Measurements from ENCODE around the gene RERE.
"Not testable (repeated sequence)": the region's sequence is repeated elsewhere in the genome, so short reads cannot be mapped to it uniquely, and the experiment has no call there.

The RERE gene

GRCh38 chr1:8631163-8631562, 186.3 kb downstream of the RERE start:
- no peak for DNase-seq

DNA sequence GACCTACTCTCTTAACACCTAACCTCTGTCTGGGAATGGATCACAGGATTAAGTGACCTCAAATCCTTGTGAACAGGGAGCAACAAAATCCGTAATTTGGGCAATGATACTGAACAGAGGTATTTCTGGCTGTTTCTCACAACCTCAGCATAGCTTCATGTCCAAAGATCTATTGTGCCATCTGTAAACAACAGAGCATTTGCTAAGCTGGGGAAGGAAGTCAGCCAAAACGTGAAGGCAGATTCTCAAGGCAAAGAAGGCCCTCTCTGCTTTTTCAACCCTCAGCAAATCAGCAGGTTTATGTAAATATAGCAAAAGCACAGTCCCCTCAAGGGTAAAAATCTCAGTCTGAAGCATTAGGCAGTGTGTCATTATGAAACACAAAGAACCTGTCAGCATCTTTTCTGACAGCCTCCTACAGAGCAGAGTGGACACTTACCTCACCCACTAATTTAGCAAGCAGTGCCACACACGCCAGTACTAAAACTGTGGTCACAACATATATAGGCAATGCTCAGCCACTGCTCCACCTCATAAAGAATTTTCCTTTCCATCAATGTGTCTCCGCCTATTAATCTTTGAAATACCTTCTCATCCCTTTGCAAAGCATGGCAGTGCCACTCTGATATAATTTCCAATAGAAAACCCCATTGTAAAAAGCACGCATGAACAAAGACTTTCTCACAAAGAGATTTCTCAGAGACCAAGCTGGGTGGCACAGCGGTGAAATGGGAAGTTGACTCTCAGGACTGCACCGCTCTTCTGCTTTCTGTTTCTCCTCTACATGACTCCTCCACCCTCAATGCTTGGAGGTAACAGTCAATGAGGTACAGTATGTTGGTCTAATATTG, 188.0 kb downstream of the RERE start:
- no peak for DNase-seq

GRCh38 chr1:8628606-8629005, 188.8 kb downstream of the RERE start:
- DNase-seq, result no peak

- peak; percentile 73 for DNase-seq
Observed at GRCh38 chr1:8627728-8628127, 189.7 kb downstream of the RERE start.

- DNase-seq, result no peak
Observed at GRCh38 chr1:8625981-8626898, 191.2 kb downstream of the RERE start.

DNA sequence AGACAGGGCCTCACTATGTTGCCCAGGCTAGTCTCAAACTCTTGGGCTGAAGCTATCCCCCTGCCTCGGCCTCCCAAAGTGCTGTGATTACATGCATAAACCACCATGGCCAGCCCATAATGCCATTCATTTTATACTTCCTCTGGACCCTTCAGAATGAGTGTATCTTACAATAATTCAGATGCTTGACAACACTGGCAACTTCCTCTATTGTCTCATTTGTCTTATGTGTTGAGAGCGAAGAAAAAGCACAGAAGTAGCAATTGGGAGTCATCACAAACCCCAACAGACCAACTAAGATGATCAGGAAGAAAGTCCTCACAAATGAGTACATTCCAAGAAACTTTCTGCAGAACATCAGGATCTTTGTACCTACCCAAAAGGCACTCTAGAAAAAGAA, 191.9 kb downstream of the RERE start:
- DNase-seq, result no peak

GRCh38 chr1:8623651-8624192, 193.7 kb downstream of the RERE start:
- not testable (repeated sequence) for DNase-seq

- DNase-seq, result not testable (repeated sequence)
Observed at GRCh38 chr1:8621785-8622348, 195.6 kb downstream of the RERE start.

- DNase-seq, result not testable (repeated sequence)
Observed at GRCh38 chr1:8621034-8621582, 196.3 kb downstream of the RERE start.

GRCh38 chr1:8619917-8620502, 197.4 kb downstream of the RERE start:
- peak; percentile 57 for DNase-seq

DNA sequence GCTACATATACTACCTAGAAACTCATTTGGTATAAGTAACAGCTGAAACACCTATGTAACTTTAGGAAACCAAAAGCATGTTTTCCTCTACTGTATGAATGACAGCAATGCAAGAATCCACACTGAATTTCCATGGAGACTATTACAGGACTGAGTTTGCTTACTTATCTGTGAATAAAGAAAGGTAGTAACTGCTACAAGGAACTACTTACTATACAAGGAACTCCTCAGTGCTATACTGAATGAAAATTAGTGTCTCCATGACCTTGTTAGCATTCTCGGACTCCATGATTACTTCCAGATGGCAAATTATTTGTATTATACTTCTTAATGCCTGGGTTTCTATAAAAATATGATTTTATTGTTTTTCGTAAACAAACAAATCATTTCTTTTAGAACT, 198.0 kb downstream of the RERE start:
- DNase-seq, result not testable (repeated sequence)

DNA sequence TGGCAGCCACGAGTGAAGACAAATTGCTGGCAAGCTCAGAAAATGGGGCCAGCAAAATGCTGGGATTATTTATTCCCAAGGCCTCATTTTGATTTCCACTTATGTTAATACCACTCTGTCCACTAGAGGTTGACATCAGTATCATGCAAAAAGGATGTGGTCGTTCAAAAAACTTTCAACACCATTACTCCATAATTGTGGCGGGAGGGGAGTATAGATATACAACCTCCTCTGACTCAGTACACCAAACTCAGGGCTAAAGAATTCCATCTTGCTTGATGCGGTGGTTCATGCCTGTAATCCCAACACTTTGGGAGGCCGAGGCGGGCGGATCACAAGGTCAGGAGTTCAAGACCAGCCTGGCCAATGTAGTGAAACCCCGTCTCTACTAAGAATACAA, 200.6 kb downstream of the RERE start:
- DNase-seq, result not testable (repeated sequence)

DNA sequence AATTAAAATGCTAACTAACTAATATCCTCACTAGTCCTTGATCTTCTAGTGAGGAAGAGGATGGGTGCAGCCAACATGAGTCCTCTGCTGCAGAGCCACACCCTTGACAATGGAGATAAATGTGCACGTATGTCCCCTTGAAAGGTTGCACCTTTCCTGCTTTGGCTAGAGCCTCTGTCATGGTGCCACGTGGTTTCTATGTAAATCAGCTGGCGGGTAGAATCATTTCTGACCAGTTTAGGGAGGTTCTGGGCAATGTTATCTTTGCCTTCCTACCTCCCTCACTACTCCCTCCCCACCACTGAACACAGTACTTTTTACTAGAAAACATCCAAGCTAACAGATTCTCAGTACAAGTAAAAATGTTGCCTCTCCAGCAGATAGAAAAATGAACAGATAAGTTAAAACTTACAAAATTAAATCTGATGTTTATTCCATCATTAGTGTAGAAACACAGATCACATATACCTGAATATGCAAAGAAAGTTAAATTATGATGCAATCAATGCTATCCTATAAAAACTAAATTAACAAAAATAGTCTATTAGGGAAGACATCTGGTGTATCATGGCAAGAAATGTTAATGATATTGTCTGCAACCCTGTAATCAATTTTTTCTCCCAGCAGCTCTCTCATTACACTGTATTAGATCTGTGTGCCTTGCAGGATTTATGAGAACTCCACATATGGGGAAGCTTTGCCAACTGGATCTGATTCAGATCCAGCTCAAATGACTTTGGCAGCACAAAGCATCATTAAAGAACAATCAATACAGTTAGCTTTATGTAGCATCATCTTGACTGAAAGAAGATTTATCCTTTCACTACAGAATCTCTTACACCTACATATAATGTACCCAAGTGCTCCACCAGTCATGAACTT, 205.6 kb downstream of the RERE start:
- DNase-seq, result not testable (repeated sequence)

GRCh38 chr1:8607906-8608305, 209.5 kb downstream of the RERE start:
- no peak for DNase-seq

- no peak for DNase-seq
Observed at GRCh38 chr1:8604041-8604945, 213.1 kb downstream of the RERE start.

DNA sequence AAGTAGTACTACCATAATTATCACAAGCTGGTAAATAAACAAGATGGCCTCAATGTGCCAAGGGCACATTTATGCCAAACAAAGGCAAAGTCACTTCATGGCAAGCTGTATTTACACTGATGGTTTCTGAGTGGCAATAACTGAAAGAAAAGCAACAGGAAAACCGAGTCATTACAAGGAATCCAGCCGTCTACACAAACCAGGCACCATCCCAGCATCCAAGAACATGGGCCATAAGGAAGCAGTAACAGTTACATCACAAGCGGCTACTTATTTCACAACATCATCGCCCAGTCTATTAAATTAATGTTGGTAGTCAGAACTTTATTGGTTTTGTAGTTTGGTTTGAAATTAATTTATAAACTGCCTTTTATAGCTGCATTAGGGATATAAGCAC, 214.2 kb downstream of the RERE start:
- peak; percentile 86 for DNase-seq

- DNase-seq, result peak; percentile 59
Observed at GRCh38 chr1:8602471-8603219, 214.8 kb downstream of the RERE start.

- no peak for DNase-seq
Observed at GRCh38 chr1:8600336-8600735, 217.1 kb downstream of the RERE start.

GRCh38 chr1:8599646-8600212, 217.7 kb downstream of the RERE start:
- no peak for DNase-seq

All from NCI-H510A (cell line).